Measurements from ENCODE around the gene SLC2A1. TPM values are rescaled to one million over a fixed set of nuclear protein-coding genes. Genes with fewer than 3 reads are reported as not detected.

The SLC2A1 gene
- polyA plus RNA-seq, 1 donor (not counting 4 experiments of a cell fraction or from before 2014, with no cell fraction given): 689 TPM

DNA sequence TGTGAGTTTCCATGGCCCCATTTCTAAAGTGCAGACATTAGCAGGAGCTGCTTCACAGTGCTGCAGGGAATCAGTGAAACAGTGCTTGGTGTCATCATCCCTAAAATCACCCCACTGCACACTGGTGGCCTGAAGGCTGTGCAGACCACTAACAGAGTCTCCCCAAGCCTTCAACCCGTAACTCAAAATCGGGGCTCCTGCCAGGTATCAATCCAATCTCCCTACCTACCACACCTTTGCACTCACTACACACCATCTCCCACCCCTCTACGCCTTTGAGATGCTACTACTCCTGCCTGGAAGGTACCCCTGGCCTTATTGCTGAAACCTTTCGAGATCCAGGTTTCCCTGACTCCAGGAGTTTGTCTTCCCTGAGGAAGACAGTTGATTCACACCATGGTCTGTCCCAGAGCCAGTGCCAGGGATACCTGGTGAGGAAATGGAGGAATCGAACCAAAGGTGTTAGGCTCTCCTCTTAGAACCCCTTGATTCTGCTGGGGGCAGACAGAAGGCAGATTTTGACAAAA lies 25.5 kb downstream of the SLC2A1 start:
- DNase-seq (ENCODE audit: low read depth, low spot score): no peak

DNA sequence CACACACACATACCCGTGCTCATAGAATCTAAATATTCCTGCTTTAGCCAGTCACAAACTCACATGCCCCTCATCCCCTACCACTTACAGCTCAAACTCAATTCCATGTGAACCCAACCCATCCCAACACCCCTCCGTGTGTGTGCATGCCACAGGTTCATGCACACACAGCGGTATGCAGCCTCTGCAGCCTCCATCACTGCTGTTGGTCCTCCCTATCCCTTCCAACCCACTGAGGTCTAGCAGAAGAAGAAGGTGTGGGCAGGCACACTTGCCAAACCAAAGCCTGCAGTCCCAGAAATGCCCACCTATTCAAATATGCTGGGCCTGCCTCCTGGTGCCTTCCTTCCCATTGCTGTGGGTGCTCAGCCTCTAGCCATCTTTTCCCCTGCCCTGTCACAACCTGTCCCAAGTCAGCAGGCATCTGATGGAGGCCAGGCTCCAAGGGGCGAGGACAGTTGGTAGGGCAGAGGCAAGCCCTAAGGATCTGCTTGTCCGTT lies 26.2 kb downstream of the SLC2A1 start:
- Histone ChIP-seq H3K9me3 (ENCODE audit: control insufficient read depth, low read depth, low read length) (no peaks in the 10 kb centered on the region), H2AFZ (ENCODE audit: control insufficient read depth, low read length) (no peak overlapping the region), H3K4me1 (ENCODE audit: control insufficient read depth, extremely low read depth, insufficient read depth, low read length) (peaks cover 83% of the 10 kb centered on the region), H3K4me3 (ENCODE audit: control insufficient read depth in 2 of 3, extremely low read depth in 1 of 3, insufficient read depth in 2 of 3, low read depth in 1 of 3, low read length in 3 of 3) (no peak overlapping the region), H3K79me2 (ENCODE audit: control insufficient read depth, insufficient read depth, low read length) (peaks cover 70% of the 10 kb centered on the region), H3K27me3 (ENCODE audit: control insufficient read depth, extremely low read depth, insufficient read depth, low read length) (no peaks in the 10 kb centered on the region), H3K4me2 (ENCODE audit: control insufficient read depth, extremely low read depth, insufficient read depth, low read depth, low read length) (peak overlapping the region; percentile 54), H3K36me3 (ENCODE audit: control insufficient read depth in 2 of 2, extremely low read depth in 1 of 2, insufficient read depth in 2 of 2, low read length in 2 of 2) (peaks cover 64 to 86% of the 10 kb centered on the region in 2 experiments), H3K9ac (ENCODE audit: control insufficient read depth, extremely low read depth, insufficient read depth, low read length) (peak overlapping the region; percentile 30), H3K27ac (ENCODE audit: control insufficient read depth, insufficient read depth, low read length) (peak overlapping the region; percentile 96), H3K9me1 (ENCODE audit: control insufficient read depth, extremely low read depth, insufficient read depth, low read length) (peaks cover 21% of the 10 kb centered on the region), H4K20me1 (ENCODE audit: control insufficient read depth, extremely low read depth, insufficient read depth, low read length) (peaks cover 40% of the 10 kb centered on the region)
- DNase-seq (ENCODE audit: low read depth, low spot score) (no peak), FAIRE-seq (no peak)
- TF ChIP-seq EZH2 (IDR thresholded peaks at IDR 0.05; ENCODE audit: low read length): no peak
- TF ChIP-seq CTCF (optimal IDR thresholded peaks at IDR 0.05 in 1 of 3, IDR thresholded peaks at IDR 0.05 in 1 of 3, conservative IDR thresholded peaks at IDR 0.05 in 1 of 3; ENCODE audit: extremely low read depth in 1 of 3, insufficient read depth in 2 of 3, low read length in 3 of 3): no peak
- dilution Hi-C loops (cut with MboI; ENCODE audit: extremely low pct_ligation_motif_present, low sequenced_read_pairs): no loop called here

More for the DNA sequence above, 25.5 kb downstream of the SLC2A1 start:
- dilution Hi-C loops (cut with MboI; ENCODE audit: extremely low pct_ligation_motif_present, low sequenced_read_pairs): no loop called here
- Histone ChIP-seq H3K27me3 (ENCODE audit: control insufficient read depth, extremely low read depth, insufficient read depth, low read length) (no peaks in the 10 kb centered on the region), H3K4me3 (ENCODE audit: control insufficient read depth in 2 of 3, extremely low read depth in 1 of 3, insufficient read depth in 2 of 3, low read depth in 1 of 3, low read length in 3 of 3) (no peak overlapping the region), H2AFZ (ENCODE audit: control insufficient read depth, low read length) (no peak overlapping the region), H3K27ac (ENCODE audit: control insufficient read depth, insufficient read depth, low read length) (peak overlapping the region; percentile 96), H3K9ac (ENCODE audit: control insufficient read depth, extremely low read depth, insufficient read depth, low read length) (peak overlapping the region; percentile 30), H4K20me1 (ENCODE audit: control insufficient read depth, extremely low read depth, insufficient read depth, low read length) (peaks cover 37% of the 10 kb centered on the region), H3K9me3 (ENCODE audit: control insufficient read depth, low read depth, low read length) (no peaks in the 10 kb centered on the region), H3K4me1 (ENCODE audit: control insufficient read depth, extremely low read depth, insufficient read depth, low read length) (peaks cover 83% of the 10 kb centered on the region), H3K36me3 (ENCODE audit: control insufficient read depth in 2 of 2, extremely low read depth in 1 of 2, insufficient read depth in 2 of 2, low read length in 2 of 2) (peaks cover 60 to 86% of the 10 kb centered on the region in 2 experiments), H3K4me2 (ENCODE audit: control insufficient read depth, extremely low read depth, insufficient read depth, low read depth, low read length) (peak overlapping the region; percentile 54), H3K79me2 (ENCODE audit: control insufficient read depth, insufficient read depth, low read length) (peaks cover 75% of the 10 kb centered on the region), H3K9me1 (ENCODE audit: control insufficient read depth, extremely low read depth, insufficient read depth, low read length) (peaks cover 21% of the 10 kb centered on the region)
- FAIRE-seq: peak; percentile 9
- TF ChIP-seq EZH2 (IDR thresholded peaks at IDR 0.05; ENCODE audit: low read length): no peak
- no peak for TF ChIP-seq CTCF (optimal IDR thresholded peaks at IDR 0.05 in 1 of 3, IDR thresholded peaks at IDR 0.05 in 1 of 3, conservative IDR thresholded peaks at IDR 0.05 in 1 of 3; ENCODE audit: extremely low read depth in 1 of 3, insufficient read depth in 2 of 3, low read length in 3 of 3)
